Activated CD4-positive, alpha-beta T cell treated with anti-CD3 and anti-CD28 coated beads, Interleukin-10, Interleukin-2, amounts not matched to agents 100 ng/mL and 50 ng/mL, durations not matched to agents 16 hours and 8 hours (primary cell): ENCODE data around the gene OTOG.
A peak's percentile ranks its signal among the peaks of the same experiment; 100 is the strongest.

Experiments
- DNase-seq: peaks from one replicate; pipeline ENCODE4 v3.0.0-alpha.2; 2020

Gene OTOG

DNA sequence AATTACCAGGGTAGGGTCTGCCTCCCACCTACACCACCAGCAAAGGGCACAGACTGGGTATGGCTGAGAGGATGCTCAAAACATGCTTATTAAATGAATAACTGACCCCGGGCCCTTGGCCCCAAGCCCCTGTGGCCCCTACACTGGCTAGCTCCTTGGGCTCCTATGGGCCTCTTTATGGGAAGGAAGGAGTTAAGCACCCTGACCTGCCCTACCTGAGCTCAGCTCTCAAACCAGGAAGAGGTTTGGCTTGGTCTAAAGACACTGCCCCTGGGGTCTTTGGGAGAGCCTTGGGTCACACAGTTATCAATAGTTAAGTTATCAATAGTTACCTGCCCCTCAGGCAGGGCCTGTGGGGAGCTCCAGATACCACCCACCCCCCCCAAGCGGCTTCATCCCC lies 4.0 kb upstream of the OTOG start:
- no peak for DNase-seq

DNA sequence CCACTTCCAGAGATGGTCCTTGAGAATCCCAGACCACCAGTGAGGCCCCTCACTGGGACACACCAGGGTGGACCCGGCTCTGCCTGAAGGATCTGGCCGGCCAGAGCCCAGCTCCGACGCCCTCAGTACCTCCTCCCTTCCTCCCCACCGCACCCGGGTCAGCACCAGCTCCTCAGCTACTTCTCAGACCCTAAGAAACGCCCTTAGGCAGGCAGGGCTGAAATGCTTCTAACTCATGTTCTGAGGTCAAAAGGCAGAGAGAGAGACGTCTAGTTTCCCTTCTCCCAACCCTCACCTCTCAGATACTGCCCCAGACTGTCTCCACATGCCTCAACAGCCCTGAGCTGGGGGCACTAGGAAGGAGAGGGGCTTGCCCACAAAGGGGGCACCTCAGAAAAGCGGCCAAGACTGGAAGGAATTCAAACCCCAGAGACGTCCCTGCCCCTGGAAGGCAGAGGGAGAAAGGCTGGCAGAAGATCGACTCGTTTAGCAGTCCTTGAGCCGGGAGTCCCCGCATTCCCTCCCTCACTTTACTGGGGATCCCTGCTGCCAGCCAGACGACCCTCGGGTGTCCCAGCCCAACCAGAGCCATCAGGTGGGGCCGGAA lies 3.4 kb upstream of the OTOG start:
- no peak for DNase-seq

DNA sequence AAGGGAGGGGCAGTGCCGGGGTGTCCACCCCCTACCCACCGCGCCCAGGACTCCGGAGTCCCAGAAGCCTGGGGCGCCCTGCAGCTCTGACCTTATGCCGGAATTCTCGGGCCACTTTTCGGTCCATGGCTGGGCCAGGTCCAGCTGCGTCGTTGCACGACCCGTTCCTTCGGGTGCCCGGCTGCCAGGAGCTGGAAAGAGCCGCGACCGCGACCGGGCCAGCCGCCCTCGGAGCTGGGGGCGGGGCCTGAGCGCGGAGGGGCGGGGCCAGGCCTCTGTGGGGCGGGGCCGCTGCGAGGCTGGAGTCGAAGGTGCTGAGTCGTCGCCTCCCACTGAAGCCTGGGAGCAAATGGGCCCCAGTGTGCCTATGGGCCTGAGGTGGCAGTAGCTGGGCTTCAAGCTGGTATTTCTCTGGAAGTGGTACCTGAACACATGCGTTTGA lies 2.9 kb upstream of the OTOG start, which contains the start of gene USH1C:
Gene USH1C, minus strand, starts transcription at position 236 of the 442 bp plus-strand sequence. Its CDS starts 109 bp downstream, at position 127.
- DNase-seq = peak; percentile 19

GRCh38 chr11:17546240-17546639 lies 819 bp upstream of the OTOG start:
- no peak for DNase-seq

DNA sequence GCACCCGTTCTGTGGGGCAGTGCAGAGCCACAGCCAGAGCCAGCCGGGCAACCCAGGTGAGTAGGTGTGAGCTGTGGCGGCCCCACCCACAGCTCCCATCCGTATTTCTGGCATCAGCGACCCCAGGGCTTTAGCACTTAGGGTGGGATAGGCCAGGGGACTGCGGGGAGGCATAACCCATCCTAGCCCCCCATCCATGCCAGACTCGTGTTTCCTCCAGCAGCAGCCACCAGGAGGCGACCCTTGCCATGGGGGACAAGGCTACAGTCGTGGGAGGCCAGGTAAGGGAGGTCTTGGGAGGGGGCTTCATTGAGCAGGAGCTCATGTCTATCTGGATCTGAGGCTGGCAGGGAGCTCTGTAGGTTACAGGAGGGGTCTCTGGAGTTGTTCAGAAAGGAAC lies 873 bp downstream of the OTOG start:
- DNase-seq = no peak

- DNase-seq = no peak
Measured at GRCh38 chr11:17548444-17548843, 1.4 kb downstream of the OTOG start.

DNA sequence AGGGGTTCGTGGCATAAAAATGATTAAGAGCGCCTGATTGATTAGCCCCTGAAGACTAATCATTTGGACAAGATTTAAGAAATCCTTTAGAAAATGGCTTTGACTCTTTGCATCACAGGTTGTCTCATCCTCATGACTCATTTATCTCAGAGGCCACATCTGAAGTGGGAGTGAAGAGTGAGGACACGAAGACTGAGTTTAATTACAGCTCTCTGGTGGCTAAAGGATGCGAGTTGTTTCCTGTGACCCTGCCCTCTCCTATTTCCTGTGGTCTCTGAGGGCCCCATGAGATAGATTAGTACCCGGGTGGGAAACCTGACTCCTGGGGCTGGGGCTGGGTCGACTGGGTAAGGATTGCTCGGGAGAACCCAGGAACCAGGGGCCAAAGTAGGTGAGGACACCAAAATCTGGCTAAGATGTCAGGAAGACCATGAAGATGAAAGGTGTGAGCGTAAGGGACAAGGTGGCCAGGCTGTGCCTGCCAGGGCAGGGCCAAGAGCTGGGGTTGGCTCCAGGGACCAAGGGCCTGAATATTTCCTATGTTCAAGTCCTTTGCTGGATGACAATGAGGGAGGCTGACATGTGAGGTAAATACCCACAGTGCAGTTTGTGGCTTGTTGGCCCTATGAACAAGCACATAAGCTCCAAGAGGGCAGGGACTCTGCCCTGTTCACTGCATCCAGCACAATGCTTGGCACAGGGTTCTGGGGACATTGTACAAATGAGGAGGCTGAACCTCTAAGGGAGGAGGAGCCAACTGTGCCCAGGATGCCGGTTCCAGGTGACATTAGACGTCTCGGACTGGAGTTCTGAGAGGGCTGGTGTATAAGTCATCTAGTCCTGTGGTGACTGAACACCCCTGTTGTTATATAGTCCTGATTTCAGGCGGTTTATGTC lies 3.6 kb downstream of the OTOG start:
- DNase-seq = peak; percentile 15

- DNase-seq = no peak
Measured at GRCh38 chr11:17551347-17552040, 4.4 kb downstream of the OTOG start.

- no peak for DNase-seq
Measured at GRCh38 chr11:17552041-17552355, 4.9 kb downstream of the OTOG start.

DNA sequence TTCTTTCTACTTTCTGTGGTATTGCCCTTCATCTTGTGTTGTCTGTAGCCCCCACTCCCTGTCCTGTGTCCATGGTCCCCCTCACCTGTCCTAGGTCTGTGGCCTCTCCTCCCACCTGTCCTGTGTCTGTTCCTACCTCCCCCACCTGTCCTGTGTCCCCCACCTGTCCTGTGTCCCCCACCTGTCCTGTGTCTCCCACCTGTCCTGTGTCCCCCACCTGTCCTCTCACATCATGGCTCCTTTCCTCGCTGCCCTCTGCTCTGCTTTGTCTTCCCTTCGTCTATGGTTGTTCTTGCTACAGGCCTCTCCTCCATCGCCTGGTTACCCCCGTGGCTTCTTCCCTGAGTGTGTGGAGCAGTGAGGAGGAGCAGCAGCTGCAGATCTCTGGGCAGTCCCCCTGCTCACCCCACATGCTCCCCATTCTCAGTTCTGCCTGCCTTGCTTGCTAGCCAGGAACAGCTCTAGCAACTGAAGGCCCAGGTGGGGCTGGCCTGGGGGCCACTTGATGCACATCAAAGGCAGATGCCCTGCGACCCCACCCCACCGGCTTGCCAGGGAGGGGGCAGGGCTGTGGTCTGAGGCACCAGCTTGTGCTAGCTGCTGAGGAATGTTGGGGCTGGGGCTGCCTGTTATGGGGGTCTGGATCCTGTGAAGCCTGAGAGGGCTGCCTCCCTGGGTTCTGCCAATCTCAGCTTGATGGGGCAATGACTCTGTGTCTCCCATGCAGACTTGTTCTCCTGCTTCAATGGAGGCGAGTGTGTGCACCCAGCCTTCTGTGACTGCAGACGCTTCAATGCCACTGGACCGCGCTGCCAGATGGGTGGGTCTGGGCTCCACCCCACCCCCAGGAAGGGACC lies 5.6 kb downstream of the OTOG start:
- DNase-seq = no peak

DNA sequence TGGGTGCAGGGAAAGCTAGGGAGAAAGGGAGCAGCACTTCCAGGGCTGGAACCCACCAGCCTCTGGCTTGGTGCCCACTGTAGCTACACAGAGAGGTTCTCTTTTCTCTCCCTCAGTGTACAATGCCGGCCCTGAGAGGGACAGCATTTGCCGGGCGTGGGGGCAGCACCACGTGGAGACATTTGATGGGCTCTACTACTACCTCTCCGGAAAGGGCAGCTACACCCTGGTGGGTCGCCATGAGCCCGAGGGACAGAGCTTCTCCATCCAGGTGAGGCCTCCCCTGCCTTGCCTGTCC lies 6.1 kb downstream of the OTOG start:
- no peak for DNase-seq

DNA sequence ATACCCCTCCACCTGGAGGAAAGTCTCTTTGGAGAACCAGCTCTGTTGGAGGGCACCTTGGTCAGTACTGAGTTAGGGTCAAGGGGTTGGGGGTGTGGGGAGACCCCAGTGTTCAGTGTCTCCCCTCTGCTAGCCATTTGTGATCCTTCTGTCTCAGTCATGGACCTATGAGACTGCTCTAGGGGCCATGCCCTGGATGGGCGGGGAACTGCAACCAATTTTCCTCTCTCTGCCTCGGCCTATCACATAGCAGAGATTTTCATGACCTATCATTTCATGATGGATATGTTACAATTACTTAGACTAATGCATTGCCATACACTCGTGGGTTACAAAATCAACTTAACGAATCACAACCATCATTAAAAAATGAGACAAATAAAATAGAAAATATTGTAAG lies 7.4 kb downstream of the OTOG start:
- DNase-seq = no peak

GRCh38 chr11:17556999-17557398 lies 9.9 kb downstream of the OTOG start:
- DNase-seq = no peak

DNA sequence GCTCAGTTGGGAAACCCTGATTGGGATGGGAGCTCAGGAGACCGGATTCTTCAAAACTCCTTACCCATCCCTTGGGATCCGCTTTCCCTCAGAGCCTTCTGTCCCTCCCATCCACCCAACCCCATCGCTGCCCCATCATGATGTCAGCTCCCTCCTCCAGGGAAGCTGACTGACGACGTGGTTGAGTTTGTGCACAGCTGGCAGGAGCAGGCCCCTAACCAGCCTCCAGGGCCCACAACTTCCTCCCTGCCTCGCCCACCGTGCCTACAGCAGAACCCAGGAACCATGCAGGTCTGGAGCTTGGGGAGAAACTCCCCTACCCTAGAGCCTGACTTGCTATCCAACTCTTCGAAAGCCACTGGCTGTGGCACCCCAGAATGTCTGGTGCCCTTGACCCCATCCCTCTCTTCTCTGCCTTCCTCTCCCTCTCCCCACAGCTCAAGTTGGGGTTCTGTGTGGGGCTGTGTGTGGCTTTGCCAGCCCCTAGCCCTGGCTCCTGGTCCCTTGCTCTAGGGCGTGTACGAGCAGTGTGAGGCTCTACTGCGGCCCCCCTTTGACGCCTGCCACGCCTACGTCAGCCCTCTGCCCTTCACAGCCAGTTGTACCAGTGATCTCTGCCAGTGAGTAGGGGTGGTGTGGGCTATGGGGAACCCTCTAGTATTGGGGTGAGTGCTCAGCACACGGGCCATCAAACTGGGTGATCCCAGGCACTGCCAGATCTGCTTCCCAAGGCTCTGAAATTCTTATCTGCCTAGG lies 11.1 kb downstream of the OTOG start:
- DNase-seq = no peak

DNA sequence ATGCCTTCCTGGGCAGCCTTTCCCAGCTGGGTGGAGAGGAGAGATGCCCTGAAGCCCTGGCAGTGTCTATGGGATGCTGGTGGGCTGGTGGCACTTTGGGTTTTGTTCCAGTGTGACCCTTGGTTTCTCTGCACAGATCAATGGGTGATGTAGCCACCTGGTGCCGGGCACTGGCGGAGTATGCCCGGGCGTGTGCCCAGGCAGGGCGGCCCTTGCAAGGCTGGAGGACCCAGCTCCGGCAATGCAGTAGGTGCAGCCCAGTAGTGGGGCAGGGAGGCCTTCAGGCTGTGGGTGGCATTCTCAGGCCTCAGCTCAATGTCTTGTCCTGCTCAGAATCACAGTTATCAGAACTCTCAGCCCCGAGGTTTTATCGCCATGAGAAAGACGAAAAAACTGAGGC lies 11.9 kb downstream of the OTOG start:
- no peak for DNase-seq

DNA sequence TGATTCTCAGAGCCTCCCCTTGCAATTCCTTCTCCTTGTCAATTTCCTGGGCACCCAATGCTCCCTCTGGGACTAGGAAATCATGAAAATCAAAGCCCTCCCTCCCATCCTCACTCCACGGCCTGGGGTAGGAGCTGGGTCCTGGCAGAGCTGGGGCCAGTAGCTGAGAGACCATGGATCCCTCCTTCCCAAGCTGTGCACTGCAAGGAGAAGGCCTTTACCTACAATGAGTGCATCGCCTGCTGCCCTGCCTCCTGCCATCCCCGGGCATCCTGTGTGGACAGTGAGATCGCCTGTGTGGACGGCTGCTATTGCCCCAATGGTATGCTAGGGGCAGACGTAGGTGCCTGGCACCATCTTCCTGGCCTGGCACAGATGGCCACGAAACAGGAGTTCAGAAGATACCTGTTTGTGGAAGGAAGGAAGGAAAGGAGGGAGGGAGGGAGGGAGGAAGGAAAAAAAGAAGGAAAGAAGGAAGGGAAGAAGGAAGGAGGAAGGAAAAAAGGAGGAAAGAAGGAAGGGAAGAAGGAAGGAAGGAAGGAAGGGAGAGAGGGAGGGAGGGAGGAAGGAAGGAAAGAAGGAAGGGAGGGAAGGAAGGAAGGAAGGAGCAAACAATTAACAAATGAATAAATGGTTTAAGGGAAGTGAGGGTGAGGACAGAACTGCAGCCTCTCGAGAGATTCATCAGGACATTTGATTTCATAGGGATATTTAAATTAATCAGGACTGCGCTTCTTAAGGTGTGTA lies 12.5 kb downstream of the OTOG start:
- no peak for DNase-seq

GRCh38 chr11:17560281-17561110 lies 13.4 kb downstream of the OTOG start:
- no peak for DNase-seq

- no peak for DNase-seq
Measured at GRCh38 chr11:17561111-17561415, 14.0 kb downstream of the OTOG start.

DNA sequence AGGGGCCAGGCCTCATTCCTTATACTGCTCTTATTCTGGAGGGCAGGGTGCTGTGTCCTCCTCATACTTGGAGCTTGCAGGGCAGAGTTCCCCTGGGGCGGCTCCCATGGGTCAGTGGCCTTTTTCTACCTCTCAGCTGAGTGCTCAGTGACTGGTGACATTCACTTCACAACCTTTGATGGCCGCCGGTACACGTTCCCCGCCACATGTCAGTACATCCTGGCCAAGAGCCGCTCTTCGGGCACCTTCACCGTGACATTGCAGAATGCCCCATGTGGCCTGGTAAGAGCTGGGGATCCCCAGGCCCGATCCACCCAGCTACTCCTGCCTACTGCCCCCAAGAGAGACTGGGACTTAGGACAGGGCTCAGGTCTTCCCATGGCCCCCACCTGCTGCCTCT lies 14.5 kb downstream of the OTOG start:
- no peak for DNase-seq

GRCh38 chr11:17563231-17563646 lies 16.2 kb downstream of the OTOG start:
- no peak for DNase-seq
